Esophagus squamous epithelium (tissue), 5 donors: ENCODE results near the gene HKDC1. TPM values are rescaled to one million over a fixed set of nuclear protein-coding genes. Genes with fewer than 3 reads are reported as not detected.
A peak's percentile ranks its signal among the peaks of the same experiment; 100 is the strongest.
"Not testable (repeated sequence)": the region's sequence is repeated elsewhere in the genome, so short reads cannot be mapped to it uniquely, and the experiment has no call there.

Experiments
- DNase-seq: peaks from one replicate; lab custom pipeline; 2025; lab: John Stamatoyannopoulos, UW
- H3K27ac ChIP-seq, 4 donors: fragments of 200-600 bp; sonication (generic); one replicate each; pipeline ENCODE4 v1.5.1; 2016 to 2019; ENCODE audit warnings: mild to moderate bottlenecking in 1 of 4
- H3K27me3 ChIP-seq, 4 donors: fragments of 200-600 bp; sonication (generic); 1 replicate in 3 of 4; 2 replicates in 1 of 4; pipeline versions ENCODE4 v1.5.1 to v1.6.0; 2017 to 2021; ENCODE audit warnings: antibody characterized with exemption in 1 of 4
- H3K36me3 ChIP-seq, 3 donors: fragments of 200-600 bp; sonication (generic); one replicate each; pipeline ENCODE4 v1.5.1; 2016 to 2019
- H3K4me1 ChIP-seq, 3 donors: fragments of 200-600 bp; sonication (generic); one replicate each; pipeline ENCODE4 v1.5.1; 2017 to 2019
- H3K4me3 ChIP-seq, 4 donors: fragments of 200-600 bp; sonication (generic); 1 replicate in 3 of 4; 2 replicates in 1 of 4; pipeline ENCODE4 v1.5.1; 2016 to 2019; ENCODE audit warnings: mild to moderate bottlenecking in 2 of 4, moderate library complexity in 1 of 4
- H3K9me3 ChIP-seq, 3 donors: fragments of 200-600 bp; sonication (generic); one replicate each; pipeline ENCODE4 v1.5.1; 2016 to 2019
- CTCF ChIP-seq, 6 experiments: fragments of 450-650 bp in 4 of 6; fragments of 200-600 bp in 2 of 6; sonication (generic) in 2 of 6; IDR thresholded peaks; one replicate each; pipeline ENCODE4 v1.5.1; 2016 to 2019; ENCODE audit warnings: antibody characterized with exemption in 6 of 6, mild to moderate bottlenecking in 4 of 6, moderate library complexity in 4 of 6
- POLR2A ChIP-seq, 4 donors: fragments of 450-650 bp; IDR thresholded peaks; one replicate each; pipeline ENCODE4 v1.6.1; 2017; ENCODE audit warnings: antibody characterized with exemption in 4 of 4, mild to moderate bottlenecking in 4 of 4, moderate library complexity in 3 of 4
- WGBS, 2 donors: methylation state at CpG; one replicate each; pipeline ENCODE4 v1.1.5; 2018; 5-methylcytosine and 5-hydroxymethylcytosine counted together
- intact Hi-C: fragments of 100-400 bp; cut with DNase I; formaldehyde crosslinking; loops from one replicate; pipeline ENCODE4 v1.15.0; 2022
- total RNA-seq, 4 donors: library from RNA; depleted of rRNA; stranded (reverse); fragments of >200 nt; gene quantifications; one replicate each; pipeline ENCODE4 v1.1.0, GENCODE V29; 2016
- donor health status: DM: yes; HTN: yes; CAD: no.

HKDC1 gene
- total RNA-seq, 4 donors from 2014 or later = 0.19 to 1.5 (median 0.19) TPM; not detected in 1

- no peak for DNase-seq
- TF ChIP-seq POLR2A (IDR thresholded peaks at IDR 0.05) = no peak
- TF ChIP-seq CTCF (IDR thresholded peaks at IDR 0.05) = no peak
- H3K4me1 ChIP-seq = peaks cover 0 to 7% (median 0%) of the 10 kb centered on the region in 3 donors
- 60 to 63% methylated on average over 3 of the region's 3 CpGs for WGBS, 2 donors
- no peaks in the 10 kb centered on the region for H3K36me3 ChIP-seq
- H3K27me3 ChIP-seq = no peaks in the 10 kb centered on the region
- no peak overlapping the region for H3K4me3 ChIP-seq
- no peaks in the 10 kb centered on the region for H3K9me3 ChIP-seq
- intact Hi-C loops = no loop called here
- no peak overlapping the region for H3K27ac ChIP-seq
Observed at GRCh38 chr10:69292459-69292858, 72.3 kb downstream of the HKDC1 start.

- intact Hi-C loops = no loop called here
- Histone ChIP-seq H3K9me3 (no peaks in the 10 kb centered on the region), H3K4me1 (peaks cover 0 to 7% (median 0%) of the 10 kb centered on the region in 3 donors), H3K36me3 (no peaks in the 10 kb centered on the region), H3K4me3 (no peak overlapping the region), H3K27me3 (no peaks in the 10 kb centered on the region), H3K27ac (no peak overlapping the region)
- TF ChIP-seq POLR2A (IDR thresholded peaks at IDR 0.05) (no peak), CTCF (IDR thresholded peaks at IDR 0.05) (no peak)
- WGBS, 2 donors = 87 to 94% methylated on average over 11 of the region's 11 CpGs
- DNase-seq = no peak
Observed at GRCh38 chr10:69295027-69295636, 75.0 kb downstream of the HKDC1 start.

GRCh38 chr10:69303632-69304051 is 83.5 kb downstream of the HKDC1 start:
- H3K4me3 ChIP-seq = no peak overlapping the region
- H3K27ac ChIP-seq = peak overlapping the region in 1 of 4 donors; percentile 13
- 43 to 55% methylated on average over 2 to 3 of the region's 3 CpGs for WGBS, 2 donors
- H3K27me3 ChIP-seq = no peaks in the 10 kb centered on the region
- intact Hi-C loops = loop anchor here (10.0 kb wide), 1 partner anchor 59 kb away; no protein-coding TSS in a partner anchor
- DNase-seq = no peak
- no peaks in the 10 kb centered on the region for H3K9me3 ChIP-seq
- H3K36me3 ChIP-seq = no peaks in the 10 kb centered on the region
- TF ChIP-seq CTCF (IDR thresholded peaks at IDR 0.05) (no peak), POLR2A (IDR thresholded peaks at IDR 0.05) (no peak)
- peaks cover 0 to 11% (median 0%) of the 10 kb centered on the region in 3 donors for H3K4me1 ChIP-seq

GRCh38 chr10:69306421-69306820 is 86.3 kb downstream of the HKDC1 start:
- Histone ChIP-seq H3K4me3 (no peak overlapping the region), H3K4me1 (peaks cover 0 to 11% (median 0%) of the 10 kb centered on the region in 3 donors), H3K9me3 (no peaks in the 10 kb centered on the region), H3K27ac (no peak overlapping the region), H3K27me3 (no peaks in the 10 kb centered on the region), H3K36me3 (no peaks in the 10 kb centered on the region)
- TF ChIP-seq POLR2A (IDR thresholded peaks at IDR 0.05) (no peak), CTCF (IDR thresholded peaks at IDR 0.05) (no peak)
- intact Hi-C loops = loop anchor here (10.0 kb wide), 1 partner anchor 62 kb away; no protein-coding TSS in a partner anchor
- no peak for DNase-seq
- WGBS, 2 donors = 80 to 82% methylated on average over 2 of the region's 2 CpGs

- 81 to 83% methylated on average over 4 of the region's 4 CpGs for WGBS, 2 donors
- no peaks in the 10 kb centered on the region for H3K27me3 ChIP-seq
- no peak for TF ChIP-seq POLR2A (IDR thresholded peaks at IDR 0.05)
- TF ChIP-seq CTCF (IDR thresholded peaks at IDR 0.05) = no peak
- no peaks in the 10 kb centered on the region for H3K9me3 ChIP-seq
- peaks cover 0 to 11% (median 0%) of the 10 kb centered on the region in 3 donors for H3K4me1 ChIP-seq
- no peak for DNase-seq
- intact Hi-C loops = loop anchor here (10.0 kb wide), 1 partner anchor 63 kb away; no protein-coding TSS in a partner anchor
- H3K4me3 ChIP-seq = no peak overlapping the region
- H3K36me3 ChIP-seq = no peaks in the 10 kb centered on the region
- H3K27ac ChIP-seq = no peak overlapping the region
Observed at GRCh38 chr10:69307434-69307833, 87.3 kb downstream of the HKDC1 start.

- H3K36me3 ChIP-seq, H3K9me3 ChIP-seq, H3K27ac ChIP-seq, H3K4me1 ChIP-seq, H3K4me3 ChIP-seq, DNase-seq, H3K27me3 ChIP-seq: not testable (repeated sequence)
- WGBS, 2 donors = 97 to 100% methylated on average over 6 to 7 of the region's 10 CpGs
- intact Hi-C loops = loop anchor here (10.0 kb wide), 1 partner anchor 64 kb away; no protein-coding TSS in a partner anchor
Observed at GRCh38 chr10:69308304-69308703, 88.2 kb downstream of the HKDC1 start.
